Trophoblast cell (in vitro differentiated cells and primary cell): ENCODE results near the gene HS3ST2.

Experiments
- DNase-seq, 2 donors: peaks; one replicate each; pipeline ENCODE4 v3.0.0-alpha.2; 2016
- H2AFZ ChIP-seq: 2 replicates; pipeline ENCODE4 v1.6.1; 2013; ENCODE audit warnings: low read length, moderate library complexity, mild to moderate bottlenecking; ENCODE audit not compliant: insufficient read depth, poor library complexity
- H2AK5ac ChIP-seq: 2 replicates; pipeline ENCODE4 v1.6.1; 2013; ENCODE audit warnings: mild to moderate bottlenecking, low read length
- H2BK120ac ChIP-seq: 2 replicates; pipeline ENCODE4 v1.6.1; 2013; ENCODE audit warnings: low read length, mild to moderate bottlenecking, moderate library complexity; ENCODE audit not compliant: insufficient read depth, poor library complexity
- H2BK12ac ChIP-seq: 2 replicates; pipeline ENCODE4 v1.6.1; 2013; ENCODE audit warnings: mild to moderate bottlenecking, low read length, moderate library complexity
- H2BK5ac ChIP-seq: 2 replicates; pipeline ENCODE4 v1.6.1; 2013; ENCODE audit warnings: low read length, low read depth, moderate library complexity, mild to moderate bottlenecking; ENCODE audit not compliant: poor library complexity
- H3K14ac ChIP-seq: 2 replicates; pipeline ENCODE4 v1.6.1; 2013; ENCODE audit warnings: mild to moderate bottlenecking, low read length
- H3K18ac ChIP-seq: 2 replicates; pipeline ENCODE4 v1.6.1; 2013; ENCODE audit warnings: mild to moderate bottlenecking, low read length
- H3K23ac ChIP-seq: 2 replicates; pipeline ENCODE4 v1.6.1; 2013; ENCODE audit warnings: low read length
- H3K27ac ChIP-seq: 2 replicates; pipeline ENCODE4 v1.5.1; 2013; ENCODE audit warnings: low read depth, mild to moderate bottlenecking, inconsistent platforms, low read length, moderate library complexity
- H3K27me3 ChIP-seq: 2 replicates; pipeline ENCODE4 v1.6.1; 2013; ENCODE audit warnings: inconsistent platforms, mild to moderate bottlenecking, low read length, moderate library complexity; ENCODE audit not compliant: insufficient read depth
- H3K36me3 ChIP-seq, 2 experiments: 1 replicate in 1 of 2; 2 replicates in 1 of 2; pipeline ENCODE4 v1.6.1; 2013; ENCODE audit warnings: low read length in 2 of 2, mild to moderate bottlenecking in 2 of 2, moderate library complexity in 1 of 2; ENCODE audit not compliant: insufficient read depth in 2 of 2, control insufficient read depth in 1 of 2
- H3K4ac ChIP-seq: 2 replicates; pipeline ENCODE4 v1.6.1; 2013; ENCODE audit warnings: low read depth, mild to moderate bottlenecking, low read length, moderate library complexity
- H3K4me1 ChIP-seq, 2 experiments: 1 replicate in 1 of 2; 2 replicates in 1 of 2; pipeline ENCODE4 v1.6.1; 2013; ENCODE audit warnings: low read length in 2 of 2, mild to moderate bottlenecking in 2 of 2, moderate library complexity in 1 of 2; ENCODE audit not compliant: insufficient read depth in 2 of 2, control insufficient read depth in 1 of 2
- H3K4me2 ChIP-seq: 2 replicates; pipeline ENCODE4 v1.6.1; 2013; ENCODE audit warnings: inconsistent platforms, mild to moderate bottlenecking, low read length, moderate library complexity
- H3K4me3 ChIP-seq: 2 replicates; pipeline ENCODE4 v1.5.1; 2013; ENCODE audit warnings: mild to moderate bottlenecking, low read depth, low read length, inconsistent platforms
- H3K79me1 ChIP-seq: one replicate; pipeline ENCODE4 v1.6.1; 2013; ENCODE audit warnings: low read length
- H3K79me2 ChIP-seq: 2 replicates; pipeline ENCODE4 v1.6.1; 2013; ENCODE audit warnings: low read length, mild to moderate bottlenecking; ENCODE audit not compliant: control insufficient read depth, insufficient read depth, poor library complexity
- H3K9ac ChIP-seq: 2 replicates; pipeline ENCODE4 v1.6.1; 2013; ENCODE audit warnings: mild to moderate bottlenecking, low read length
- H3K9me3 ChIP-seq: 2 replicates; pipeline ENCODE4 v1.6.1; 2013; ENCODE audit warnings: low read depth, mild to moderate bottlenecking, control low read depth, inconsistent platforms, low read length; ENCODE audit not compliant: insufficient read depth
- H4K12ac ChIP-seq: 2 replicates; pipeline ENCODE4 v1.6.1; 2013; ENCODE audit warnings: low read depth, mild to moderate bottlenecking, low read length, moderate library complexity
- H4K8ac ChIP-seq: 2 replicates; pipeline ENCODE4 v1.6.1; 2013; ENCODE audit warnings: low read depth, mild to moderate bottlenecking, low read length, moderate library complexity
- H4K91ac ChIP-seq: one replicate; pipeline ENCODE4 v1.6.1; 2013; ENCODE audit warnings: low read depth, mild to moderate bottlenecking, low read length, moderate library complexity
- WGBS: extraction: QIAGEN DNeasy Blood & Tissue Kit; methylation state at CpG from one replicate; pipeline ENCODE4 v1.1.7; 2013; ENCODE audit warnings: missing lambda C conversion rate; ENCODE audit not compliant: insufficient read length, insufficient coverage; ENCODE audit errors: extremely low coverage; 5-methylcytosine and 5-hydroxymethylcytosine counted together

Gene HS3ST2

GRCh38 chr16:22868593-22869224 lies 54.7 kb downstream of the HS3ST2 start:
- no peak overlapping the region for H2BK12ac ChIP-seq
- WGBS: no CpG with 5 or more reads among the region's 5 CpGs

GRCh38 chr16:22871861-22872260 lies 57.9 kb downstream of the HS3ST2 start:
- no CpG with 5 or more reads among the region's 4 CpGs for WGBS
- Histone ChIP-seq H3K9ac (no peak overlapping the region), H3K14ac (no peak overlapping the region), H3K18ac (no peak overlapping the region), H3K79me2 (no peaks in the 10 kb centered on the region), H3K27ac (no peak overlapping the region), H3K79me1 (no peaks in the 10 kb centered on the region), H3K4ac (no peak overlapping the region), H3K4me1 (no peaks in the 10 kb centered on the region), H3K4me2 (no peak overlapping the region), H2BK120ac (no peak overlapping the region), H4K12ac (no peak overlapping the region), H3K36me3 (no peaks in the 10 kb centered on the region), H2AK5ac (no peak overlapping the region), H4K91ac (no peak overlapping the region), H3K4me3 (no peak overlapping the region), H3K23ac (no peak overlapping the region), H4K8ac (no peak overlapping the region), H3K9me3 (peaks cover 2% of the 10 kb centered on the region), H2AFZ (no peak overlapping the region), H2BK12ac (no peak overlapping the region), H2BK5ac (no peak overlapping the region), H3K27me3 (no peaks in the 10 kb centered on the region)
- DNase-seq: no peak

More at GRCh38 chr16:22868593-22869224, 54.7 kb downstream of the HS3ST2 start:
- Histone ChIP-seq H3K23ac (no peak overlapping the region), H3K36me3 (no peaks in the 10 kb centered on the region), H3K9me3 (no peaks in the 10 kb centered on the region), H3K79me1 (no peaks in the 10 kb centered on the region), H3K79me2 (no peaks in the 10 kb centered on the region), H2BK120ac (no peak overlapping the region), H2AK5ac (no peak overlapping the region), H3K18ac (no peak overlapping the region), H4K12ac (no peak overlapping the region), H2AFZ (no peak overlapping the region), H3K27me3 (no peaks in the 10 kb centered on the region), H3K9ac (no peak overlapping the region), H3K14ac (no peak overlapping the region), H4K8ac (no peak overlapping the region), H3K4me2 (no peak overlapping the region), H3K4me1 (no peaks in the 10 kb centered on the region), H3K27ac (no peak overlapping the region), H4K91ac (no peak overlapping the region), H3K4me3 (no peak overlapping the region), H3K4ac (no peak overlapping the region), H2BK5ac (no peak overlapping the region)
- DNase-seq: no peak

- WGBS: no CpG with 5 or more reads among the region's 4 CpGs
- Histone ChIP-seq H3K36me3 (no peaks in the 10 kb centered on the region), H3K4ac (no peak overlapping the region), H3K27ac (no peak overlapping the region), H2BK5ac (no peak overlapping the region), H4K91ac (no peak overlapping the region), H4K12ac (no peak overlapping the region), H3K79me2 (no peaks in the 10 kb centered on the region), H2BK12ac (no peak overlapping the region), H2AK5ac (no peak overlapping the region), H2BK120ac (no peak overlapping the region), H3K9me3 (peaks cover 2% of the 10 kb centered on the region), H4K8ac (no peak overlapping the region), H3K4me1 (no peaks in the 10 kb centered on the region), H3K4me2 (no peak overlapping the region), H3K27me3 (no peaks in the 10 kb centered on the region), H3K23ac (no peak overlapping the region), H3K14ac (no peak overlapping the region), H2AFZ (no peak overlapping the region), H3K79me1 (no peaks in the 10 kb centered on the region), H3K4me3 (no peak overlapping the region), H3K9ac (no peak overlapping the region), H3K18ac (no peak overlapping the region)
- no peak for DNase-seq
These were observed 60.4 kb downstream of the HS3ST2 start for GRCh38 chr16:22874394-22874793.

GRCh38 chr16:22878955-22879354 lies 65.0 kb downstream of the HS3ST2 start:
- WGBS: no CpG with 5 or more reads among the region's 6 CpGs

More at GRCh38 chr16:22878955-22879354, 65.0 kb downstream of the HS3ST2 start:
- no peak for DNase-seq
- Histone ChIP-seq H3K4me2 (no peak overlapping the region), H4K8ac (no peak overlapping the region), H3K14ac (no peak overlapping the region), H3K23ac (no peak overlapping the region), H2BK12ac (no peak overlapping the region), H3K27ac (no peak overlapping the region), H2BK120ac (no peak overlapping the region), H3K4me3 (no peak overlapping the region), H2BK5ac (no peak overlapping the region), H2AK5ac (no peak overlapping the region), H3K9me3 (peaks cover 2% of the 10 kb centered on the region), H3K4ac (no peak overlapping the region), H3K79me1 (no peaks in the 10 kb centered on the region), H3K36me3 (no peaks in the 10 kb centered on the region), H3K18ac (no peak overlapping the region), H4K12ac (no peak overlapping the region), H3K9ac (no peak overlapping the region), H3K4me1 (no peaks in the 10 kb centered on the region), H3K27me3 (no peaks in the 10 kb centered on the region), H3K79me2 (no peaks in the 10 kb centered on the region), H2AFZ (no peak overlapping the region), H4K91ac (no peak overlapping the region)
